H9 (cell line): ENCODE results near the gene LRRC17. TPM values are rescaled to one million over a fixed set of nuclear protein-coding genes. Genes with fewer than 3 reads are reported as not detected.

Source experiments
- DNase-seq: peaks from one replicate; pipeline ENCODE4 v3.0.0-alpha.2; 2017
- H2AFZ ChIP-seq: one replicate; pipeline ENCODE4 v1.6.1; 2013; ENCODE audit warnings: mild to moderate bottlenecking, low read length, control low read depth, moderate library complexity
- H2AK5ac ChIP-seq: 2 replicates; pipeline ENCODE4 v1.6.1; 2013; ENCODE audit warnings: low read length, control low read depth, mixed read lengths; ENCODE audit not compliant: insufficient read length
- H2BK120ac ChIP-seq: one replicate; pipeline ENCODE4 v1.6.1; 2013; ENCODE audit warnings: low read depth, mild to moderate bottlenecking, low read length, control low read depth, inconsistent platforms; ENCODE audit not compliant: poor library complexity, severe bottlenecking
- H2BK12ac ChIP-seq: 2 replicates; pipeline ENCODE4 v1.6.1; 2013; ENCODE audit warnings: low read length, control low read depth, mixed read lengths, low read depth; ENCODE audit not compliant: insufficient read length
- H2BK15ac ChIP-seq: 2 replicates; pipeline ENCODE4 v1.6.1; 2013; ENCODE audit warnings: low read depth, low read length, control low read depth
- H2BK20ac ChIP-seq: one replicate; pipeline ENCODE4 v1.6.1; 2013; ENCODE audit warnings: low read depth, mild to moderate bottlenecking, low read length, control low read depth, inconsistent platforms; ENCODE audit not compliant: poor library complexity, severe bottlenecking
- H2BK5ac ChIP-seq: 2 replicates; pipeline ENCODE4 v1.6.1; 2013; ENCODE audit warnings: low read length, control low read depth, mixed read lengths; ENCODE audit not compliant: insufficient read length
- H3K14ac ChIP-seq: 2 replicates; pipeline ENCODE4 v1.6.1; 2013; ENCODE audit warnings: low read length, control low read depth; ENCODE audit not compliant: insufficient read depth
- H3K18ac ChIP-seq: 2 replicates; pipeline ENCODE4 v1.6.1; 2013; ENCODE audit warnings: low read depth, mild to moderate bottlenecking, mixed read lengths, low read length, control low read depth; ENCODE audit not compliant: insufficient read length
- H3K23ac ChIP-seq: 2 replicates; pipeline ENCODE4 v1.6.1; 2013; ENCODE audit warnings: low read length, control low read depth, mixed read lengths, low read depth; ENCODE audit not compliant: insufficient read length
- H3K23me2 ChIP-seq: 2 replicates; pipeline ENCODE4 v1.6.1; 2013; ENCODE audit warnings: low read depth, mild to moderate bottlenecking, mixed read lengths, low read length, control low read depth; ENCODE audit not compliant: insufficient read length, poor library complexity, severe bottlenecking
- H3K27ac ChIP-seq: 2 replicates; pipeline ENCODE4 v1.5.1; 2013; ENCODE audit warnings: low read length, control low read depth, mixed read lengths, low read depth; ENCODE audit not compliant: insufficient read length
- H3K27me3 ChIP-seq: 2 replicates; pipeline ENCODE4 v1.6.1; 2013; ENCODE audit warnings: low read length, control low read depth, inconsistent platforms; ENCODE audit not compliant: insufficient read depth
- H3K4ac ChIP-seq: 2 replicates; pipeline ENCODE4 v1.6.1; 2013; ENCODE audit warnings: low read depth, mild to moderate bottlenecking, control low read depth, inconsistent platforms, low read length, moderate library complexity
- H3K4me1 ChIP-seq: 2 replicates; pipeline ENCODE4 v1.6.1; 2013; ENCODE audit warnings: low read length, control low read depth, inconsistent platforms; ENCODE audit not compliant: insufficient read depth
- H3K4me2 ChIP-seq: 2 replicates; pipeline ENCODE4 v1.6.1; 2013; ENCODE audit warnings: low read length, control low read depth, mixed read lengths; ENCODE audit not compliant: insufficient read length, insufficient read depth
- H3K56ac ChIP-seq: 2 replicates; pipeline ENCODE4 v1.6.1; 2013; ENCODE audit warnings: low read depth, mild to moderate bottlenecking, mixed read lengths, low read length, control low read depth; ENCODE audit not compliant: insufficient read length
- H3K79me1 ChIP-seq: 2 replicates; pipeline ENCODE4 v1.6.1; 2013; ENCODE audit warnings: low read depth, mild to moderate bottlenecking, moderate library complexity, low read length, control low read depth, inconsistent platforms; ENCODE audit not compliant: insufficient read depth, poor library complexity, severe bottlenecking
- H3K79me2 ChIP-seq: 2 replicates; pipeline ENCODE4 v1.6.1; 2013; ENCODE audit warnings: low read length, control low read depth, inconsistent platforms; ENCODE audit not compliant: insufficient read depth
- H3K9ac ChIP-seq: 2 replicates; pipeline ENCODE4 v1.6.1; 2013; ENCODE audit warnings: low read length, control low read depth, mixed read lengths; ENCODE audit not compliant: insufficient read length; ENCODE audit errors: extremely low read depth
- H3K9me3 ChIP-seq: one replicate; pipeline ENCODE4 v1.6.1; 2013; ENCODE audit warnings: low read depth, low read length, inconsistent platforms; ENCODE audit not compliant: control insufficient read depth
- H3T11ph ChIP-seq: one replicate; pipeline ENCODE4 v1.6.1; 2013; ENCODE audit warnings: mild to moderate bottlenecking, low read length, control low read depth, inconsistent platforms
- H4K20me1 ChIP-seq: one replicate; pipeline ENCODE4 v1.6.1; 2013; ENCODE audit not compliant: control insufficient read depth, insufficient read length, insufficient read depth
- H4K5ac ChIP-seq: 2 replicates; pipeline ENCODE4 v1.6.1; 2013; ENCODE audit warnings: low read depth, mild to moderate bottlenecking, mixed read lengths, low read length, control low read depth; ENCODE audit not compliant: insufficient read length
- H4K8ac ChIP-seq: replicated peaks from 2 replicates; pipeline ENCODE4 v1.6.1; 2013; ENCODE audit warnings: low read length, control low read depth, mixed read lengths, low read depth; ENCODE audit not compliant: insufficient read length
- H4K91ac ChIP-seq: 2 replicates; pipeline ENCODE4 v1.6.1; 2013; ENCODE audit warnings: low read depth, mild to moderate bottlenecking, moderate library complexity, mixed read lengths, low read length, control low read depth; ENCODE audit not compliant: insufficient read length
- H3K27ac Mint-ChIP-seq, 3 experiments: 2 replicates in 2 of 3; 3 replicates in 1 of 3; pipeline ENCODE4 v1.8.0; 2020 to 2021; ENCODE audit warnings: mixed read lengths in 3 of 3, mild to moderate bottlenecking in 1 of 3, moderate library complexity in 1 of 3
- H3K27me3 Mint-ChIP-seq: 2 replicates; pipeline ENCODE4 v1.8.0; 2021; ENCODE audit warnings: low read depth, mild to moderate bottlenecking, moderate library complexity, mixed read lengths
- H3K36me3 Mint-ChIP-seq, 3 experiments: 2 replicates in 2 of 3; 3 replicates in 1 of 3; pipeline ENCODE4 v1.8.0; 2020 to 2021; ENCODE audit warnings: low read depth in 3 of 3, mixed read lengths in 3 of 3; ENCODE audit not compliant: insufficient read depth in 1 of 3
- H3K4me1 Mint-ChIP-seq, 2 experiments: 2 replicates each; pipeline ENCODE4 v1.8.0; 2020; ENCODE audit warnings: mixed read lengths in 2 of 2
- H3K4me3 Mint-ChIP-seq, 2 experiments: 2 replicates in 1 of 2; 3 replicates in 1 of 2; pipeline ENCODE4 v1.8.0; 2020 to 2021; ENCODE audit warnings: mild to moderate bottlenecking in 2 of 2, mixed read lengths in 2 of 2, moderate library complexity in 1 of 2
- H3K9me3 Mint-ChIP-seq, 2 experiments: 2 replicates in 1 of 2; 3 replicates in 1 of 2; pipeline ENCODE4 v1.8.0; 2020; ENCODE audit warnings: mild to moderate bottlenecking in 2 of 2, mixed read lengths in 2 of 2, moderate library complexity in 1 of 2
- CTCF ChIP-seq: fragments of 200-600 bp; sonication (generic); conservative IDR thresholded peaks from 3 replicates; pipeline ENCODE4 v1.8.0; 2021; ENCODE audit warnings: antibody characterized with exemption, mild to moderate bottlenecking
- WGBS: extraction: QIAGEN DNeasy Blood & Tissue Kit; methylation state at CpG from one replicate; pipeline ENCODE4 v1.1.7; 2013; ENCODE audit warnings: missing lambda C conversion rate, low lambda C conversion rate, mixed read lengths; ENCODE audit not compliant: insufficient read length; ENCODE audit errors: extremely low coverage; 5-methylcytosine and 5-hydroxymethylcytosine counted together
- total RNA-seq: library from RNA; stranded (reverse); gene quantifications from 2 replicates; pipeline ENCODE4 v1.2.1, GENCODE V29; 2021

Gene LRRC17
- total RNA-seq, 1 experiment from 2014 or later: 2.0 TPM

- Histone ChIP-seq H2BK12ac (no peak overlapping the region), H4K8ac (no peak overlapping the region), H3K23me2 (no peaks in the 10 kb centered on the region), H3K79me1 (no peaks in the 10 kb centered on the region), H3K79me2 (no peaks in the 10 kb centered on the region), H3K4me1 (no peaks in the 10 kb centered on the region; the same call in 1 of the 2 replicates), H4K20me1 (no peaks in the 10 kb centered on the region), H2BK120ac (no peak overlapping the region), H2BK20ac (no peak overlapping the region), H4K91ac (no peak overlapping the region), H3K9ac (no peak overlapping the region), H3K27me3 (no peaks in the 10 kb centered on the region), H3K27ac (no peak overlapping the region), H2BK5ac (no peak overlapping the region), H2BK15ac (no peak overlapping the region), H3K56ac (no peak overlapping the region), H3K9me3 (no peaks in the 10 kb centered on the region), H3K4me2 (no peak overlapping the region), H3K18ac (no peak overlapping the region), H3T11ph (no peak overlapping the region), H4K5ac (no peak overlapping the region), H3K23ac (no peak overlapping the region), H3K14ac (no peak overlapping the region), H2AK5ac (no peak overlapping the region), H3K4ac (no peak overlapping the region), H2AFZ (no peak overlapping the region)
- no peak for TF ChIP-seq CTCF
- no peak for DNase-seq
- WGBS: no CpG with 5 or more reads among the region's 8 CpGs
- peaks cover 1 to 15% (median 3%) of the 10 kb centered on the region in 3 experiments; a peak in 3 of 7 replicates for H3K36me3 Mint-ChIP-seq
- H3K4me1 Mint-ChIP-seq: peaks cover 21 to 25% of the 10 kb centered on the region in 2 experiments
- peaks cover 6 to 7% of the 10 kb centered on the region in 2 experiments; a peak in 3 of 5 replicates for H3K9me3 Mint-ChIP-seq
- H3K27me3 Mint-ChIP-seq: no peaks in the 10 kb centered on the region
- no peak overlapping the region for H3K4me3 Mint-ChIP-seq
- no peak overlapping the region for H3K27ac Mint-ChIP-seq
Observed at GRCh38 chr7:102975854-102976253, 63.1 kb downstream of the LRRC17 start.
